GM21619 (cell line): ENCODE measurements around the gene SF3B2.
"Not testable (repeated sequence)": the region's sequence is repeated elsewhere in the genome, so short reads cannot be mapped to it uniquely, and the experiment has no call there.

ENCODE experiments used
- ATAC-seq: cut with Tn5 transposase; IDR thresholded peaks from one replicate; pipeline ENCODE4 v1.9.1; 2021; ENCODE audit not compliant: unreplicated experiment

Gene SF3B2

GRCh38 chr11:66016793-66017177, 35.4 kb upstream of the SF3B2 start:
- ATAC-seq: no peak

GRCh38 chr11:66017321-66017720, 34.8 kb upstream of the SF3B2 start:
- ATAC-seq: no peak

GRCh38 chr11:66020212-66020611, 32.0 kb upstream of the SF3B2 start:
- no peak for ATAC-seq

GRCh38 chr11:66020618-66021357, 31.4 kb upstream of the SF3B2 start:
- no peak for ATAC-seq

- no peak for ATAC-seq
Observed at GRCh38 chr11:66022401-66023185, 29.6 kb upstream of the SF3B2 start.

GRCh38 chr11:66023186-66023440, 29.1 kb upstream of the SF3B2 start:
- ATAC-seq: not testable (repeated sequence)

- ATAC-seq: no peak
Observed at GRCh38 chr11:66026017-66026529, 26.1 kb upstream of the SF3B2 start, which contains the start of gene CATSPER1. Gene CATSPER1 (minus strand): TSS chr11:66026479. CDS start chr11:66026379, 100 bp downstream.

GRCh38 chr11:66032957-66033735, 19.0 kb upstream of the SF3B2 start:
- no peak for ATAC-seq

GRCh38 chr11:66035653-66036333, 16.4 kb upstream of the SF3B2 start:
- ATAC-seq: no peak

GRCh38 chr11:66036334-66036710, 15.8 kb upstream of the SF3B2 start:
- ATAC-seq: no peak

GRCh38 chr11:66037327-66037726, 14.8 kb upstream of the SF3B2 start:
- no peak for ATAC-seq

GRCh38 chr11:66039765-66040164, 12.4 kb upstream of the SF3B2 start:
- no peak for ATAC-seq

- no peak for ATAC-seq
Observed at GRCh38 chr11:66042227-66042995, 9.8 kb upstream of the SF3B2 start.

GRCh38 chr11:66042996-66043906, 8.9 kb upstream of the SF3B2 start:
- ATAC-seq: no peak

- no peak for ATAC-seq
Observed at GRCh38 chr11:66044757-66045156, 7.4 kb upstream of the SF3B2 start.

GRCh38 chr11:66045177-66045639, 7.0 kb upstream of the SF3B2 start:
- ATAC-seq: no peak

- no peak for ATAC-seq
Observed at GRCh38 chr11:66046901-66047300, 5.3 kb upstream of the SF3B2 start.

- no peak for ATAC-seq
Observed at GRCh38 chr11:66047541-66048365, 4.4 kb upstream of the SF3B2 start.
